ENCODE measurements around the gene ALKBH7.

DNA sequence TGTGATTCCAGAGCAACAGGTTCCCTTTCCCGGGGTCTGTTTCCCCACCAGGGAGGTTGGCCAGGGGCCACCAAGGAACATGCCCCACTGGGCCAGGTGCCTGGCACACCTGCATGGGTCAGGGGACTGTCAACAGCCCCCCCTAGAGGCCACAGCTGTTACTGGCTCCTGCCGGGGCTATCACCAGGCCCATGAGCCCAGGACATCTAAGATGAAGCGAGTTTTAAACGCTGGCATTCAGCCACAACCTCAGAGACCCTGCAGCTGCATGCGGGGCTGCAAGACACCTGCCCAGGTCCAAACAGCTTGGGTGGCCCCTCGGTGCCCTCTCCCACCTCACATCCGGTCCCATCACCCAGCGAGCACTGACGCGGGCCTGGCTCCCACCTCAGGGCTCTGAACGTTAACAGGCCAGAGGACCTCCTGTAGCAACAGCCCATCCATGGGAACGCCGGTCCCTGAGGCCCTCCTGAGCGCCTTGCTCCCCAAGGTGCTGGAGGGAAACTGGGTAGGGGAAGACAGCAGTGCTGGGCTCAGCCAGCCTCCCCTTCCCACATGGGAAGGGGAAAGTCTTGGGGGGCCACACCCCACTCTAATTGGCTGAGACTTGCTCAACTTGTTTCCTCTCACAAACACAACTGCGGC lies 40.0 kb downstream of the ALKBH7 start:
- TF ChIP-seq YY1 (IDR thresholded peaks at IDR 0.05; ENCODE audit: low read depth, low read length) (no peak), SMARCA5 (IDR thresholded peaks at IDR 0.05) (no peak), ZNF384 (IDR thresholded peaks at IDR 0.05; ENCODE audit: borderline replicate concordance, low read depth, low read length) (no peak), JUNB (IDR thresholded peaks at IDR 0.05) (no peak), BRCA1 (IDR thresholded peaks at IDR 0.05; ENCODE audit: low read depth, low read length) (no peak), KDM1A (IDR thresholded peaks at IDR 0.05; ENCODE audit: borderline replicate concordance) (no peak), FOXM1 (IDR thresholded peaks at IDR 0.05; ENCODE audit: low read depth, low read length) (no peak)
- TF ChIP-seq, protein P1, sequence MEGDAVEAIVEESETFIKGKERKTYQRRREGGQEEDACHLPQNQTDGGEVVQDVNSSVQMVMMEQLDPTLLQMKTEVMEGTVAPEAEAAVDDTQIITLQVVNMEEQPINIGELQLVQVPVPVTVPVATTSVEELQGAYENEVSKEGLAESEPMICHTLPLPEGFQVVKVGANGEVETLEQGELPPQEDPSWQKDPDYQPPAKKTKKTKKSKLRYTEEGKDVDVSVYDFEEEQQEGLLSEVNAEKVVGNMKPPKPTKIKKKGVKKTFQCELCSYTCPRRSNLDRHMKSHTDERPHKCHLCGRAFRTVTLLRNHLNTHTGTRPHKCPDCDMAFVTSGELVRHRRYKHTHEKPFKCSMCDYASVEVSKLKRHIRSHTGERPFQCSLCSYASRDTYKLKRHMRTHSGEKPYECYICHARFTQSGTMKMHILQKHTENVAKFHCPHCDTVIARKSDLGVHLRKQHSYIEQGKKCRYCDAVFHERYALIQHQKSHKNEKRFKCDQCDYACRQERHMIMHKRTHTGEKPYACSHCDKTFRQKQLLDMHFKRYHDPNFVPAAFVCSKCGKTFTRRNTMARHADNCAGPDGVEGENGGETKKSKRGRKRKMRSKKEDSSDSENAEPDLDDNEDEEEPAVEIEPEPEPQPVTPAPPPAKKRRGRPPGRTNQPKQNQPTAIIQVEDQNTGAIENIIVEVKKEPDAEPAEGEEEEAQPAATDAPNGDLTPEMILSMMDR (IDR thresholded peaks at IDR 0.05 in 2 of 3, conservative IDR thresholded peaks at IDR 0.05 in 1 of 3; ENCODE audit: control insufficient read depth in 2 of 3, extremely low read depth in 1 of 3, insufficient read depth in 1 of 3, low read depth in 3 of 3, low read length in 3 of 3) = peak; percentile 42 to 75 (median 57)

All from GM12878 (cell line).